ENCODE data around the gene SPARCL1.

- TF ChIP-seq CTCF (IDR thresholded peaks at IDR 0.05; ENCODE audit: low read length) (no peak), EZH2 (optimal IDR thresholded peaks at IDR 0.05; ENCODE audit: low read depth, low read length) (no peak)
These were observed 50.4 kb downstream of the SPARCL1 start for GRCh38 chr4:87478732-87479250.

Data from MM.1S (cell line).